Body of pancreas (tissue), 4 donors: Measurements from ENCODE around the gene UBE2Q2. TPM values are rescaled to one million over a fixed set of nuclear protein-coding genes. Genes with fewer than 3 reads are reported as not detected.

Experiments used
- ATAC-seq: fragments of 150-250 bp; one replicate; pipeline ENCODE4 v1.9.1; 2016
- DNase-seq, 4 donors: peaks; one replicate each; pipeline ENCODE4 v3.0.0-alpha.2; 2019
- H3K27ac ChIP-seq, 4 donors: fragments of 200-600 bp; sonication (generic); 1 replicate in 3 of 4; 2 replicates in 1 of 4; pipeline versions ENCODE4 v1.5.1 to v1.6.1; 2016 to 2019; ENCODE audit warnings: mild to moderate bottlenecking in 1 of 4, mixed read lengths in 1 of 4, moderate library complexity in 1 of 4
- H3K27me3 ChIP-seq, 2 donors: fragments of 200-600 bp; sonication (generic); one replicate each; pipeline ENCODE4 v1.6.0; 2016; ENCODE audit warnings: mild to moderate bottlenecking in 1 of 2
- H3K36me3 ChIP-seq, 2 donors: fragments of 200-600 bp; sonication (generic); replicated peaks in 1 of 2; 2 replicates each; pipeline ENCODE4 v1.5.1; 2016; ENCODE audit warnings: low read depth in 2 of 2; ENCODE audit not compliant: insufficient read depth in 1 of 2
- H3K4me1 ChIP-seq: fragments of 200-600 bp; sonication (generic); one replicate; pipeline ENCODE4 v1.6.0; 2016
- H3K4me3 ChIP-seq, 2 donors: fragments of 200-600 bp; sonication (generic); 1 replicate in 1 of 2; 2 replicates in 1 of 2; pipeline ENCODE4 v1.5.1; 2016 to 2019
- H3K9me3 ChIP-seq, 3 donors: fragments of 200-600 bp; sonication (generic); 1 replicate in 2 of 3; 2 replicates in 1 of 3; pipeline ENCODE4 v1.5.1; 2016
- CTCF ChIP-seq, 7 experiments: fragments of 450-650 bp in 4 of 7; fragments of 200-600 bp in 3 of 7; sonication (generic) in 3 of 7; IDR thresholded peaks; one replicate each; pipeline ENCODE4 v1.5.1; 2016 to 2019; ENCODE audit warnings: antibody characterized with exemption in 7 of 7
- POLR2A ChIP-seq, 3 donors: fragments of 450-650 bp; IDR thresholded peaks; one replicate each; pipeline ENCODE4 v1.6.1; 2016; ENCODE audit warnings: antibody characterized with exemption in 3 of 3, mild to moderate bottlenecking in 2 of 3
- WGBS, 2 donors: methylation state at CpG; one replicate each; pipeline ENCODE4 v1.1.5; 2017; 5-methylcytosine and 5-hydroxymethylcytosine counted together
- intact Hi-C: fragments of 100-400 bp; cut with DNase I; formaldehyde crosslinking; loops from one replicate; pipeline ENCODE4 v1.15.1; 2023
- total RNA-seq, 2 donors: library from RNA; depleted of rRNA; stranded (reverse); fragments of >200 nt; gene quantifications; one replicate each; pipeline ENCODE4 v1.1.0, GENCODE V29; 2016

The UBE2Q2 gene
- total RNA-seq, 2 donors from 2014 or later = 15.2 to 15.8 TPM

GRCh38 chr15:75943246-75943645, 100.0 kb downstream of the UBE2Q2 start:
- intact Hi-C loops = no loop called here
- no peak for ATAC-seq
- Histone ChIP-seq H3K4me1 (no peaks in the 10 kb centered on the region), H3K36me3 (no peaks in the 10 kb centered on the region), H3K9me3 (no peaks in the 10 kb centered on the region), H3K4me3 (no peak overlapping the region), H3K27ac (no peak overlapping the region), H3K27me3 (no peaks in the 10 kb centered on the region)
- TF ChIP-seq CTCF (IDR thresholded peaks at IDR 0.05) (no peak), POLR2A (IDR thresholded peaks at IDR 0.05) (no peak)
- no peak for DNase-seq
- WGBS, 2 donors = 71 to 87% methylated on average over 5 of the region's 5 CpGs

GRCh38 chr15:75943713-75944215, 100.5 kb downstream of the UBE2Q2 start:
- intact Hi-C loops = no loop called here
- H3K4me1 ChIP-seq = no peaks in the 10 kb centered on the region
- H3K4me3 ChIP-seq = no peak overlapping the region
- no peaks in the 10 kb centered on the region for H3K36me3 ChIP-seq
- TF ChIP-seq POLR2A (IDR thresholded peaks at IDR 0.05) (no peak), CTCF (IDR thresholded peaks at IDR 0.05) (no peak)
- H3K27ac ChIP-seq = no peak overlapping the region
- no peak for ATAC-seq
- no peaks in the 10 kb centered on the region for H3K9me3 ChIP-seq
- WGBS, 2 donors = 75 to 94% methylated on average over 1 of the region's 1 CpG
- no peak for DNase-seq
- H3K27me3 ChIP-seq = no peaks in the 10 kb centered on the region

GRCh38 chr15:75945953-75946352, 102.7 kb downstream of the UBE2Q2 start:
- Histone ChIP-seq H3K4me3 (no peak overlapping the region), H3K4me1 (no peaks in the 10 kb centered on the region), H3K36me3 (no peaks in the 10 kb centered on the region), H3K9me3 (no peaks in the 10 kb centered on the region), H3K27ac (no peak overlapping the region), H3K27me3 (no peaks in the 10 kb centered on the region)
- 73 to 92% methylated on average over 4 of the region's 4 CpGs for WGBS, 2 donors
- no peak for ATAC-seq
- DNase-seq = no peak
- no peak for TF ChIP-seq CTCF (IDR thresholded peaks at IDR 0.05)
- no peak for TF ChIP-seq POLR2A (IDR thresholded peaks at IDR 0.05)
- intact Hi-C loops = no loop called here

GRCh38 chr15:75947092-75947491, 103.8 kb downstream of the UBE2Q2 start:
- intact Hi-C loops = no loop called here
- H3K9me3 ChIP-seq = no peaks in the 10 kb centered on the region
- WGBS, 2 donors = 75 to 83% methylated on average over 1 of the region's 1 CpG
- no peak for DNase-seq
- H3K36me3 ChIP-seq = no peaks in the 10 kb centered on the region
- H3K27ac ChIP-seq = no peak overlapping the region
- no peaks in the 10 kb centered on the region for H3K27me3 ChIP-seq
- no peak for ATAC-seq
- H3K4me1 ChIP-seq = no peaks in the 10 kb centered on the region
- no peak for TF ChIP-seq CTCF (IDR thresholded peaks at IDR 0.05)
- H3K4me3 ChIP-seq = no peak overlapping the region

GRCh38 chr15:75948761-75949296, 105.6 kb downstream of the UBE2Q2 start:
- H3K27ac ChIP-seq = no peak overlapping the region
- H3K27me3 ChIP-seq = no peaks in the 10 kb centered on the region
- TF ChIP-seq CTCF (IDR thresholded peaks at IDR 0.05) (no peak), POLR2A (IDR thresholded peaks at IDR 0.05) (no peak)
- DNase-seq (no peak), ATAC-seq (no peak)
- H3K4me1 ChIP-seq = no peaks in the 10 kb centered on the region
- no peaks in the 10 kb centered on the region for H3K36me3 ChIP-seq
- no peak overlapping the region for H3K4me3 ChIP-seq
- intact Hi-C loops = no loop called here
- no peaks in the 10 kb centered on the region for H3K9me3 ChIP-seq
- WGBS, 2 donors = 78 to 81% methylated on average over 8 of the region's 8 CpGs
